OCI-M1 (cell line): Measurements from ENCODE around the gene MYCL.
"Not testable (repeated sequence)": the region's sequence is repeated elsewhere in the genome, so short reads cannot be mapped to it uniquely, and the experiment has no call there.

Source experiments
- DNase-seq: peaks from one replicate; lab custom pipeline; 2025; lab: John Stamatoyannopoulos, UW

The MYCL gene

DNA sequence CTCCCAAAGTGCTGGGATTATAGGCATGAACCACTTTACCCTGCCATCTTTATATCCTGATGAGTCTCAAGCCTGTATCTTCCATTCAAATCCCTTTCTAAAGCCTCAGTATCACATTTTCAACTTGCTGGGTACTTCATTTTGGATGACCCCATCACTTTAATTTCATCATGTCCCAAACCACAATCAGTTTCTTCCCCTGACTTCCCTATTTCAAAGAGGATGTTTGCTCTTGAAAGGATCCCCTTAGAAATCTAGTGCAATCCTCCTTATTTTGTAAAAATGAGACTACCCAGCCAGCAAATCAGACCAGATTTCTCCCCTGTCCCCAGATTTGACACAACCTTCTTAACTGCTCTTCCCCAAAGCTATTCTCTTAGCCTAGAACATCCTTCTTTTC lies 11.4 kb downstream of the MYCL start:
- DNase-seq, result peak; percentile 54

DNA sequence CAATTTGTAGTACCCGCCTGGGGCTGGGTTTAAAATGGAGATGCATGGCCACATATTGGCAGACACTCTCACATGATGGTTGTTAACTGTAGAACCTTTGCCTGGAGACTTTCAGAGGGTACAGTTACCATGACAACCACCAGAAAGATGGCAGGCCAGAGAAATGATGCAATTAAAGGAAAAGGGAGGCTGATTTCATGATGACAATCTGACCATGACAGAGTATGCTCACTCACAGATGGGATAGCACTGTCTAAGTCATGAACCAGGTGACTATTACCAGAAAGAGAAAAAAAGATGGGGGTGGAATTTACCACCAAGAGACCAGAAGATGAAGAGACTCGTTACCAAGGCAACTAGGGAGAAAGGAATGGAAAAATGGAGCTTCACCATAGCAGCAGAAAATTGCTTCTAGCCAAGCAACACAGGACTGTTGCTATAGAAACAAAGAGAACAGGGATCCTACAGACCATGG lies 14.9 kb downstream of the MYCL start:
- DNase-seq, result peak; percentile 54

DNA sequence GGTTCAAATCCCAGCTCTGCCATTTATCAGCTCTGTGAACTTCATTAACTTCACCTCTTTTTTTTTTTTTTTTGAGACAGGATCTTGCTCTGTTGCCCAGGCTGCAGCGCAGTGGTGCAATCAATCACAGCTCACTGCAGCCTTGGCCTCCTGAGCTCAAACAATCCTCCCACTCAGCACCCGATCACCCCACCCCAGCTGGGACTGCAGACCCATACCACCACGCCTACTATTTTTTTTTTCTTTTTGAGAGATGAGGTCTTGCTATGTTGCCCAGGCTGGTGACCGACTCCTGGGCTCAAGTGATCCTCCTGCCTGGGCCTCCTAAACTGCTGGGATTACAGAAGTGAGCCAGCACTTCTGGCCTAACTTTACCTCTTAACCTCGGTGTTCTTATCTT lies 16.2 kb downstream of the MYCL start:
- no peak for DNase-seq

DNA sequence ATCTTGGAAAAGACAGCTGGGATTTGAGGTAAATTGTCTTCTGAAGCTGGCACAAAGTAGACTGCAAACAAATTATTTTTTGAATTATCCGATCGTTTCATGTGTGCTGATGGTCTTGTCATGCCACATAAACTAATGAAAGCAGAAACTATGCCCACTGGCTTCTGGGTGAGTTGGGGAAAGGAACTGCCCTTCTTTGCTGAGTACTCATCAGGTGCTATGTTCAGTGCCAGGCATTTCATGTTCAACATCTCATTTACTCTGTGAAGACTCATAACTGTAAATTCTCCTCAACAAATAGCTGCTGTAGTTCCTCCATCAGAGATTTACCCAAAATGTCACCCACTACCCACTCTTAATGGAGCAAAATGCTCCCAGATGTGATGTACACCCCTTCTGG lies 19.6 kb downstream of the MYCL start:
- no peak for DNase-seq

- DNase-seq, result no peak
Observed at GRCh38 chr1:39877980-39878956, 23.4 kb downstream of the MYCL start.

GRCh38 chr1:39877231-39877778 lies 24.4 kb downstream of the MYCL start:
- no peak for DNase-seq

DNA sequence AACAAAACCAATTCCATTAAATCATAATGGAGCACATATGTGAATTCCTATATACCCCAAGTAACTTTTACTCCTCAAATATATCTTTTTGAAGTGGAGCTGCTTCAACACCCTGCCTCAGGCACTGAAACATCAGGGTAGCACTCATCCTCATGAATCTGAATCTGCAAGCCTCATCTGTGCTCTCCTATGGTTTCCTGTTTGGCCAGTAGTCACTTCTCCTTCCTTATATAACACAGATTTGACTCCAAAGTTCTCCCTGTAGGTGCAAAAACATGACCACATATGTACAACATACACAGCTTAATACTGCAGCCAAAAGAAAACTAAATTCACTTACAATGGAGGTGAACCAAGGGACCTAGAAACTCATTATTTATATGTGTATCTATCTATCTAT lies 25.6 kb downstream of the MYCL start:
- no peak for DNase-seq

GRCh38 chr1:39872698-39873097 lies 29.0 kb downstream of the MYCL start:
- DNase-seq, result no peak

DNA sequence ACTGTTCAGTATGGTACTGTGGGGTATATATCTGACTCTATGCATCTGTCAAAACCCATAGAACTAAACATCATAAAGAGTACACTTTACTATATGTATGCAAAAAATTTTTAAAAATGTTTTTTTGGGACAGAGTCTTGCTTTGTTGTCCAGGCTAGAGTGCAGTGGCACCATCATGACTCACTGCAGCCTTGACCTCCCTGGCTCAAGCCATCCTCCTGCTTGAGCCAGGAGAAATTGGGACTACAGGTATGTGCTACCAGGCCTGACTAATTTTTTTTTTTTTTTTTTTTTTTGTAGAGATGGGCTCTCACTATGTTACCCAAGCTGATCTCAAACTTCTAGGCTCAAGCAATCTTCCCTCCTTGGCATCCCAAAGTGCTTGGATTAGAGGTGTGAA lies 29.9 kb downstream of the MYCL start:
- DNase-seq, result no peak

DNA sequence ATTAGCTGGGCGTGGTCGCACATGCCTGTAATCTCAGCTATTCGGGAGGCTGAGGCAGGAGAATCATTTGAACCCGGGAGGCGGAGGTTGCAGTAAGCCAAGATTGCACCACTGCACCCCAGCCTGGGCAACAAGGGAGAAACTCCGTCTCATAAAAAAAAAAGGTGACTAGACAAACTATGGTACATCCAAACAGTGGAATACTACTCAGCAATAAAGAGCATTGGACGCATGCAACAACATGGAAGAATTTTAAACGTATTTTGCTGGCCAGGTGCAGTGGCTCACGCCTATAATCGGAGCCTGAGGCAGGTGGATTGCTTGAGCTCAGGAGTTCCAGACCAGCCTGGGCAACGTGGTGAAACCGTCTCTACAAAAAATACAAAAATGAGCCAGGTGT lies 30.7 kb downstream of the MYCL start:
- not testable (repeated sequence) for DNase-seq

GRCh38 chr1:39869538-39870112 lies 32.1 kb downstream of the MYCL start:
- DNase-seq, result not testable (repeated sequence)

DNA sequence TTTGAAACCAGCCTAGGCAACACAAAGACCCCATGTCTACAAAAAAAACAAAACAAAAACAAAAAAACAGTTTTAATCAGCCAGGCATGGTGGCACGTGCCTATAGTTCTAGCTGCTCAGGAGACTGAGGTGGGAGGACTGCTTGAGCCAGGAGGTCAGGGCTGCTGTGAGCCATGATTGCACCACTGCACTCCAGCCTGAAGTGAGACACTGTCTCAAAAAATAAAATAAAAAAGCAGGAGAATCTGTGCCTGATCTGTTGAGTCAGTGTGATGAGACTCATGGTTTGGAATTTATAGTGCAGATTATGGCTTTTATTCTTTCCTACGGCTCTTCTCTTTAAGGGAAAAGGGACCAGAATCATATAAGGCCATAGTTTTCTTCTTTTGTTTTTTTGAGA lies 35.0 kb downstream of the MYCL start:
- DNase-seq, result no peak

DNA sequence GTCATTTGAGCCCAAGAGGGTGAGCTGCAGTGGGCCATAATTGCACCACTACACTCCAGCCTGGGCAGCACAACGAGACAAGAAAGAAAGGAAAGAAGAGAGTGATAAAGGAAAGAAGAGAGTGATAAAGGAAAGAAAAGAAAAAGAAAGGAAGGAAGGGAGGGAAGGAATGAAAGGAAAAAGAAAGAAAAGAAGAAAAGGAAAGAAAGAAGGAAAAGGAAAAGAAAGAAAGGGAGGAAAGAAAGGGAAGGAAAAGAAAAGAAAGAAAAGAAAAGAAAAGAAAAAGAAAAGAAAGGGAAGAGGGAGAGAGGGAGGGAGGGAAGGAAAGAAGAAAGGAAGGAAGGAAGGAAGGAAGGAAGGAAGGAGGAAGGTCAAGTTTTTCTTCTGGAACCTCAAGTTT lies 36.0 kb downstream of the MYCL start:
- DNase-seq, result no peak

DNA sequence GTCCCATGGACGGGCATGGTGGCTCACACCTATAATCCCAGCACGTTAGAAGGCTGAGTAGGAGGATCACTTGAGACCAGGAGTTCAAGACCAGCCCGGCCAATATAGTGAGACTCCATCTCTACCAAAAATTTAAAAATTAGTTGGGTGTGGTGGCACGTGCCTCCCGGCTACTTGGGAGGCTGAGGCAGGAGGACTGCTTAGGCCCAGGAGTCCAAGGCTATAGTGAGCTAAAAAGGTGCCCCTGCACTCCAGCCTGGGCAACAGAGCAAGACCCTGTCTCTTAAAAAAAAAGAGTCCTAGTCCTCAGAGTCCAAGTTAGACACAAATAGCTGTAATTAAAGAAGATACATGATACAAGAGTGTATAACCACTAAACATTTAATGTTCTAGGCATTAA lies 38.5 kb downstream of the MYCL start:
- no peak for DNase-seq

- DNase-seq, result no peak
Observed at GRCh38 chr1:39861003-39861402, 40.7 kb downstream of the MYCL start.

- DNase-seq, result no peak
Observed at GRCh38 chr1:39859859-39860812, 41.6 kb downstream of the MYCL start.

DNA sequence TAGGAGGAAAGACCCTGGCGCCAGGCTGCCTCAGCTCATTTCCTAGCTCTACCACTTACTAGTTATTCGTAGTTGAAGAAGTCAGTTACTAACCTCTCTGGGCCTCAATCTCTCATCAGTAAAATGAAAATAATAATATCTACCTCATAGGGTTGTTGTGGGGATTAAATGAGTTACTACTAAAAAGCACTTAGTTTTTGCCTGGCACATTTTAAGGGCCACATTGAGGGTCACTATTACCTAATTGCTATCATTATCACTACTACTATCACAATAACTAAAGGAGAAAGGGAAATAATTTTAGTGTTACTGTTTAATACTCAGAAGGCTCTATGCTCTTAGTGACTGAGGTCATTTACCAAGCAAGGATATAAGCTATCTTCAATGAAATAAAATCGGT lies 43.4 kb downstream of the MYCL start:
- no peak for DNase-seq

DNA sequence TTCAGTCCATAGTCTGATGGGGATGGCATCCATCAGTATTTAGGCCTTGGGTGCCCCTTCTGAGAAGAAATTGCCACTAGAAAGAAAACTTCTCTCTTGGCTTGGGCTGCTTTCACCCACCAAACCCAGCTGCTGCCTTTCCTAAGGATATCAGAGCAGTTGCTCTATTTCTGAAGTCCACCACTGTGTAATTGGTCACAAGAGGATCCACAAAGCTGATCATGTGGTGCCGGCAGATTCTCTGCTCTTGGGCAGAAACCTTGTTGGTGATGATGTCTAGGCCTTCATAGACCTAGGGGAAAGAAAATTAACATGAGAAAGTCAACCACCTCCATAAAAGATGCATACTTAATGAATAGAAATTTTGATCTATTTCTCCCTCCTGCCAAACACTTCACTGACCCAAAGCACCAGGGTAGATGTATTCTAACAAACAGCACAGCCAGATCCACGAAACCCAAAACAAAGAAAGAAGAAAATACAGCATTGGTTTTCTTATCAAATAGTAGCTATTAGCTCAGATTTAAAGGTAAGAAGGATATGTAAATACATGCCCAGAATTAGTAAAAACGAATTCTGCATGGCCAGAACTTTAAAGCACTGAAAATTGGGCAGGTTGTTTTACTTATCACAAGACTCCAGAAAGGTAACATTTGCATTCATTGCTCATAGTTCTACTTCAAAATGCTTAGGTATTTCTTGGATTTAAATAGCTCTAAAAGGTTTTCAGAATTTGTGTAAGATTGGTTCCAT lies 44.4 kb downstream of the MYCL start:
- DNase-seq, result no peak

DNA sequence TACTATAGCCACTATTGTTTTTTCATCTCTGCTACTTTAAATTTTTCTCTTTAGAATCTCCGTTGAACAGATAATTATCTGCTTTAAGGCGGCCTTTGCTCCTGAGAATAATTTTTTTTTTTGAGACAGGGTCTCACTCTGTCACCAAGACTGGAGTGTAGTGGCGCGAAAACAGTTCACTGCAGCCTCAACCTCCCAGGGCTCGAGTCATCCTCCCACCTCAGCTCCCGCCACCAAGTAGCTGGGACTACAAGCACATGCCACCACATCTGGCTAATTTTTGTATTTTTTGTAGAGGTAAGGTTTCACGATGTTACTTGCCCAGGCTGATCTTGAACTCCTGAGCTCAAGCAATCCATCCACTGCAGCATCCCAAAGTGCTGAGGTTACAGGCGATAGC lies 47.0 kb downstream of the MYCL start:
- no peak for DNase-seq

- no peak for DNase-seq
Observed at GRCh38 chr1:39854314-39854713, 47.4 kb downstream of the MYCL start.

- DNase-seq, result no peak
Observed at GRCh38 chr1:39852876-39853275, 48.8 kb downstream of the MYCL start.
